Osteoblast (primary cell): ENCODE results near the gene SMARCD1. TPM values are rescaled to one million over a fixed set of nuclear protein-coding genes. Genes with fewer than 3 reads are reported as not detected.
"Not testable (repeated sequence)": the region's sequence is repeated elsewhere in the genome, so short reads cannot be mapped to it uniquely, and the experiment has no call there.

Experiments
- DNase-seq: peaks from one replicate; pipeline ENCODE4 v3.0.0; 2011; ENCODE audit warnings: low spot score, mixed read lengths; ENCODE audit not compliant: insufficient read length; ENCODE audit errors: missing footprints
- H2AFZ ChIP-seq: 2 replicates; pipeline ENCODE4 v1.6.0; 2011; ENCODE audit warnings: mild to moderate bottlenecking, low read length
- H3K27ac ChIP-seq: 2 replicates; pipeline ENCODE4 v1.5.1; 2011; ENCODE audit warnings: mild to moderate bottlenecking, low read depth, low read length, moderate library complexity
- H3K27me3 ChIP-seq: 2 replicates; pipeline ENCODE4 v1.6.0; 2012; ENCODE audit warnings: mild to moderate bottlenecking, control low read depth, inconsistent platforms, low read length, moderate library complexity; ENCODE audit not compliant: insufficient read depth
- H3K36me3 ChIP-seq: 2 replicates; pipeline ENCODE4 v1.5.1; 2011; ENCODE audit warnings: mild to moderate bottlenecking, low read length, control low read depth, moderate library complexity; ENCODE audit not compliant: insufficient read depth
- H3K4me1 ChIP-seq: 2 replicates; pipeline ENCODE4 v1.5.1; 2011; ENCODE audit warnings: mild to moderate bottlenecking, low read length, control low read depth, moderate library complexity; ENCODE audit not compliant: insufficient read depth
- H3K4me2 ChIP-seq: 2 replicates; pipeline ENCODE4 v1.6.0; 2011; ENCODE audit warnings: mild to moderate bottlenecking, low read length; ENCODE audit not compliant: insufficient read depth
- H3K4me3 ChIP-seq: fragments of 200-600 bp; sonication (generic); 3 replicates; pipeline ENCODE4 v1.5.1; 2012; ENCODE audit warnings: mild to moderate bottlenecking, low read length, inconsistent platforms; ENCODE audit not compliant: insufficient read depth
- H3K79me2 ChIP-seq: 2 replicates; pipeline ENCODE4 v1.6.0; 2012; ENCODE audit warnings: mild to moderate bottlenecking, low read length, control low read depth, inconsistent platforms; ENCODE audit not compliant: insufficient read depth
- H3K9me3 ChIP-seq: 2 replicates; pipeline ENCODE4 v1.5.1; 2011; ENCODE audit warnings: low read depth, low read length, control low read depth
- H4K20me1 ChIP-seq: 2 replicates; pipeline ENCODE4 v1.6.0; 2012; ENCODE audit warnings: mild to moderate bottlenecking, low read length, control low read depth; ENCODE audit not compliant: insufficient read depth
- CTCF ChIP-seq: IDR thresholded peaks from 2 replicates; pipeline ENCODE4 v1.5.1; 2011; ENCODE audit warnings: mild to moderate bottlenecking, low read depth, low read length, moderate library complexity; ENCODE audit errors: extremely low read depth
- total RNA-seq: library from RNA; depleted of rRNA; stranded (reverse); fragments of >200 nt; gene quantifications from 2 replicates; pipeline ENCODE4 v1.2.3, GENCODE V29; 2012

SMARCD1 gene
- total RNA-seq, 1 donor, result 50.3 TPM

- peaks cover 15% of the 10 kb centered on the region for H3K79me2 ChIP-seq
- no peak overlapping the region for H2AFZ ChIP-seq
- peaks cover 4% of the 10 kb centered on the region for H3K4me1 ChIP-seq
- no peak for DNase-seq
- no peaks in the 10 kb centered on the region for H3K9me3 ChIP-seq
- peaks cover 3% of the 10 kb centered on the region for H4K20me1 ChIP-seq
- no peak for TF ChIP-seq CTCF
- no peak overlapping the region for H3K4me2 ChIP-seq
- H3K27ac ChIP-seq, result no peak overlapping the region
- no peaks in the 10 kb centered on the region for H3K27me3 ChIP-seq
- H3K36me3 ChIP-seq, result no peaks in the 10 kb centered on the region
- H3K4me3 ChIP-seq, result no peak overlapping the region
Measured at GRCh38 chr12:50081096-50081808, 3.9 kb upstream of the SMARCD1 start.

DNA sequence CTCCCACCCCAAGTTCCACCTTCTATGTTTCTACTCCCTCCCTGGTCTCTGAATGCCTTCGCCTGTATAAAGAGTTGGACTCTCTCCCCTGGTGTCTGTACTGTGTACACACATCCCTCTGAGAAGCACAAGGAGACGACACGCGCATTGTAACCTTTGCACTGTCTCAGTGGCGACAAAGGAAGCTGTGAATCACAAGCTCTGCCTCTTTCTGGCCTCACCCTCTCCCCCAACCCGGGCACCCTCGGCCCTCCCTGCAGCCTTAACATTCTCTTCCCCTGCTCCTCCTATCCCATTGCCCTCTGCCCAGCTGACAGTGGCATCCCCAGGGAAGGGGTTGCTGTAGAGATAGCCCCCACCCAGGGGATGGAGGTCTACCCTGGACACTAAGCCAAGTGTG lies 2.5 kb upstream of the SMARCD1 start:
- Histone ChIP-seq H3K36me3 (peaks cover 13% of the 10 kb centered on the region), H3K79me2 (peaks cover 15% of the 10 kb centered on the region), H4K20me1 (peaks cover 3% of the 10 kb centered on the region), H2AFZ (no peak overlapping the region), H3K4me3 (no peak overlapping the region), H3K4me2 (no peak overlapping the region), H3K27me3 (no peaks in the 10 kb centered on the region), H3K9me3 (no peaks in the 10 kb centered on the region), H3K4me1 (peaks cover 11% of the 10 kb centered on the region), H3K27ac (no peak overlapping the region)
- TF ChIP-seq CTCF, result no peak
- peak; percentile 70 for DNase-seq

GRCh38 chr12:50083301-50083700 lies 1.8 kb upstream of the SMARCD1 start:
- Histone ChIP-seq H3K79me2 (peaks cover 15% of the 10 kb centered on the region), H3K4me2 (no peak overlapping the region), H3K36me3 (peaks cover 13% of the 10 kb centered on the region), H4K20me1 (peaks cover 3% of the 10 kb centered on the region), H3K27ac (no peak overlapping the region), H3K27me3 (no peaks in the 10 kb centered on the region), H3K4me3 (no peak overlapping the region), H3K4me1 (peaks cover 16% of the 10 kb centered on the region), H2AFZ (no peak overlapping the region), H3K9me3 (no peaks in the 10 kb centered on the region)
- no peak for TF ChIP-seq CTCF
- DNase-seq, result peak; percentile 93

GRCh38 chr12:50084409-50084774 lies 750 bp upstream of the SMARCD1 start:
- H3K4me2 ChIP-seq, result peak overlapping the region; percentile 98
- not testable (repeated sequence) for H3K27me3 ChIP-seq, H3K9me3 ChIP-seq, DNase-seq
- H2AFZ ChIP-seq, result peak overlapping the region; percentile 94
- peaks cover 15% of the 10 kb centered on the region for H3K79me2 ChIP-seq
- peaks cover 24% of the 10 kb centered on the region for H3K36me3 ChIP-seq
- peaks cover 13% of the 10 kb centered on the region for H4K20me1 ChIP-seq
- H3K4me1 ChIP-seq, result peaks cover 26% of the 10 kb centered on the region
- H3K4me3 ChIP-seq, result peak overlapping the region; percentile 94
- peak overlapping the region; percentile 90 for H3K27ac ChIP-seq
